Tibial nerve (tissue), 4 donors: ENCODE data around the gene ZNF319. TPM values are rescaled to one million over a fixed set of nuclear protein-coding genes. Genes with fewer than 3 reads are reported as not detected.

Experiments used
- DNase-seq, 2 donors: peaks; one replicate each; pipeline ENCODE4 v3.0.0-alpha.2; 2019; ENCODE audit warnings: low spot score in 2 of 2
- H3K27ac ChIP-seq, 4 donors: fragments of 200-600 bp; sonication (generic) in 3 of 4; one replicate each; pipeline ENCODE4 v1.5.1; 2017 to 2019; ENCODE audit warnings: mild to moderate bottlenecking in 1 of 4
- H3K27me3 ChIP-seq, 2 donors: fragments of 200-600 bp; sonication (generic) in 1 of 2; one replicate each; pipeline versions ENCODE4 v1.5.1 to v1.6.0; 2017 to 2019
- H3K36me3 ChIP-seq, 3 donors: fragments of 200-600 bp; sonication (generic); one replicate each; pipeline ENCODE4 v1.5.1; 2018 to 2019
- H3K4me1 ChIP-seq, 4 donors: fragments of 200-600 bp; sonication (generic) in 3 of 4; one replicate each; pipeline ENCODE4 v1.5.1; 2017 to 2019
- H3K4me3 ChIP-seq, 4 donors: fragments of 200-600 bp; sonication (generic) in 3 of 4; one replicate each; pipeline ENCODE4 v1.5.1; 2017 to 2019; ENCODE audit warnings: mild to moderate bottlenecking in 1 of 4, moderate library complexity in 1 of 4
- H3K9me3 ChIP-seq, 4 donors: fragments of 200-600 bp; sonication (generic) in 3 of 4; one replicate each; pipeline ENCODE4 v1.5.1; 2017 to 2019
- CTCF ChIP-seq, 5 experiments: fragments of 200-600 bp in 3 of 5; fragments of 450-650 bp in 2 of 5; sonication (generic) in 3 of 5; IDR thresholded peaks; one replicate each; pipeline ENCODE4 v1.5.1; 2016 to 2019; ENCODE audit warnings: antibody characterized with exemption in 5 of 5, mild to moderate bottlenecking in 3 of 5, moderate library complexity in 2 of 5
- EP300 ChIP-seq, 2 donors: sonication (generic); formaldehyde crosslinking; IDR thresholded peaks; one replicate each; pipeline ENCODE4 v1.6.1; 2017; ENCODE audit warnings: antibody characterized with exemption in 2 of 2, mild to moderate bottlenecking in 1 of 2
- POLR2A ChIP-seq, 2 donors: fragments of 450-650 bp; IDR thresholded peaks; one replicate each; pipeline ENCODE4 v1.6.1; 2017; ENCODE audit warnings: antibody characterized with exemption in 2 of 2, mild to moderate bottlenecking in 2 of 2, moderate library complexity in 2 of 2
- WGBS, 2 donors: methylation state at CpG; one replicate each; pipeline ENCODE4 v1.1.5; 2018; 5-methylcytosine and 5-hydroxymethylcytosine counted together
- total RNA-seq, 4 donors: library from RNA; depleted of rRNA; stranded (reverse); fragments of >200 nt; gene quantifications; one replicate each; pipeline ENCODE4 v1.1.0, GENCODE V29; 2016

ZNF319 gene
- total RNA-seq, 4 donors from 2014 or later = 7.5 to 11.6 (median 9.1) TPM

- no peaks in the 10 kb centered on the region for H3K27me3 ChIP-seq
Observed at GRCh38 chr16:57956924-57957672, 43.4 kb downstream of the ZNF319 start.

GRCh38 chr16:57956270-57956808, 44.1 kb downstream of the ZNF319 start:
- H3K9me3 ChIP-seq = no peaks in the 10 kb centered on the region
- H3K4me1 ChIP-seq = no peaks in the 10 kb centered on the region
- no peaks in the 10 kb centered on the region for H3K36me3 ChIP-seq
- TF ChIP-seq POLR2A (IDR thresholded peaks at IDR 0.05) (no peak), EP300 (IDR thresholded peaks at IDR 0.05) (no peak), CTCF (IDR thresholded peaks at IDR 0.05) (no peak)
- whole genome bisulfite sequencing, 2 donors = 89 to 94% methylated on average over 8 of the region's 8 CpGs
- no peak overlapping the region for H3K4me3 ChIP-seq
- peaks cover 0 to 2% of the 10 kb centered on the region in 2 donors for H3K27me3 ChIP-seq
- DNase-seq = no peak
- H3K27ac ChIP-seq = no peak overlapping the region

More at GRCh38 chr16:57956924-57957672, 43.4 kb downstream of the ZNF319 start:
- 60 to 63% methylated on average over 8 of the region's 8 CpGs for WGBS, 2 donors
- no peak overlapping the region for H3K4me3 ChIP-seq
- TF ChIP-seq EP300 (IDR thresholded peaks at IDR 0.05) = no peak
- TF ChIP-seq CTCF (IDR thresholded peaks at IDR 0.05) = no peak
- TF ChIP-seq POLR2A (IDR thresholded peaks at IDR 0.05) = no peak
- no peaks in the 10 kb centered on the region for H3K9me3 ChIP-seq
- no peak for DNase-seq
- H3K36me3 ChIP-seq = no peaks in the 10 kb centered on the region
- no peaks in the 10 kb centered on the region for H3K4me1 ChIP-seq
- H3K27ac ChIP-seq = no peak overlapping the region

GRCh38 chr16:57955572-57956188, 44.8 kb downstream of the ZNF319 start:
- DNase-seq = no peak
- H3K4me1 ChIP-seq = no peaks in the 10 kb centered on the region
- H3K27ac ChIP-seq = no peak overlapping the region
- TF ChIP-seq CTCF (IDR thresholded peaks at IDR 0.05) = no peak
- no peak for TF ChIP-seq EP300 (IDR thresholded peaks at IDR 0.05)
- no peak for TF ChIP-seq POLR2A (IDR thresholded peaks at IDR 0.05)
- H3K36me3 ChIP-seq = no peaks in the 10 kb centered on the region
- H3K9me3 ChIP-seq = no peaks in the 10 kb centered on the region
- WGBS, 2 donors = 70 to 73% methylated on average over 12 of the region's 12 CpGs
- H3K27me3 ChIP-seq = peaks cover 0 to 5% of the 10 kb centered on the region in 2 donors
- no peak overlapping the region for H3K4me3 ChIP-seq

GRCh38 chr16:57953857-57954256, 46.6 kb downstream of the ZNF319 start:
- DNase-seq = no peak
- H3K27ac ChIP-seq = no peak overlapping the region
- H3K4me1 ChIP-seq = no peaks in the 10 kb centered on the region
- TF ChIP-seq CTCF (IDR thresholded peaks at IDR 0.05) (no peak), EP300 (IDR thresholded peaks at IDR 0.05) (no peak), POLR2A (IDR thresholded peaks at IDR 0.05) (no peak)
- H3K27me3 ChIP-seq = peaks cover 0 to 5% of the 10 kb centered on the region in 2 donors
- H3K36me3 ChIP-seq = no peaks in the 10 kb centered on the region
- H3K9me3 ChIP-seq = no peaks in the 10 kb centered on the region
- no peak overlapping the region for H3K4me3 ChIP-seq
- 94 to 97% methylated on average over 1 of the region's 1 CpG for WGBS, 2 donors

GRCh38 chr16:57952909-57953308, 47.6 kb downstream of the ZNF319 start:
- peaks cover 0 to 5% of the 10 kb centered on the region in 2 donors for H3K27me3 ChIP-seq
- H3K9me3 ChIP-seq = no peaks in the 10 kb centered on the region
- no peaks in the 10 kb centered on the region for H3K4me1 ChIP-seq
- 84 to 86% methylated on average over 9 of the region's 9 CpGs for WGBS, 2 donors
- H3K27ac ChIP-seq = no peak overlapping the region
- TF ChIP-seq POLR2A (IDR thresholded peaks at IDR 0.05) = no peak
- no peak for TF ChIP-seq CTCF (IDR thresholded peaks at IDR 0.05)
- TF ChIP-seq EP300 (IDR thresholded peaks at IDR 0.05) = no peak
- DNase-seq = no peak
- no peak overlapping the region for H3K4me3 ChIP-seq
- H3K36me3 ChIP-seq = no peaks in the 10 kb centered on the region
